Mesodermal cell (in vitro differentiated cells): ENCODE measurements around the gene FADS6.

Source experiments
- H3K27ac ChIP-seq: 2 replicates; pipeline ENCODE4 v1.7.0; 2013; ENCODE audit warnings: mild to moderate bottlenecking, low read depth, low read length, moderate library complexity; ENCODE audit not compliant: severe bottlenecking
- H3K36me3 ChIP-seq: 2 replicates; pipeline ENCODE4 v1.7.1; 2013; ENCODE audit warnings: mild to moderate bottlenecking, low read length, moderate library complexity; ENCODE audit not compliant: control insufficient read depth, insufficient read depth
- H3K4me1 ChIP-seq: one replicate; pipeline ENCODE4 v1.7.1; 2013; ENCODE audit warnings: mild to moderate bottlenecking, low read length; ENCODE audit not compliant: insufficient read depth, control insufficient read depth, poor library complexity, severe bottlenecking
- H3K4me3 ChIP-seq: 2 replicates; pipeline ENCODE4 v1.7.0; 2013; ENCODE audit warnings: low read length, control low read depth, mild to moderate bottlenecking; ENCODE audit not compliant: insufficient read depth, poor library complexity, severe bottlenecking; ENCODE audit errors: extremely low read depth
- H3K9me3 ChIP-seq: 2 replicates; pipeline ENCODE4 v1.7.1; 2013; ENCODE audit warnings: mild to moderate bottlenecking, low read length, moderate library complexity; ENCODE audit not compliant: control insufficient read depth
- WGBS, 2 experiments: methylation state at CpG; one replicate each; pipeline ENCODE4 v1.1.5; 2013; ENCODE audit warnings: missing lambda C conversion rate in 2 of 2; ENCODE audit not compliant: insufficient coverage in 2 of 2; 5-methylcytosine and 5-hydroxymethylcytosine counted together

Gene FADS6

DNA sequence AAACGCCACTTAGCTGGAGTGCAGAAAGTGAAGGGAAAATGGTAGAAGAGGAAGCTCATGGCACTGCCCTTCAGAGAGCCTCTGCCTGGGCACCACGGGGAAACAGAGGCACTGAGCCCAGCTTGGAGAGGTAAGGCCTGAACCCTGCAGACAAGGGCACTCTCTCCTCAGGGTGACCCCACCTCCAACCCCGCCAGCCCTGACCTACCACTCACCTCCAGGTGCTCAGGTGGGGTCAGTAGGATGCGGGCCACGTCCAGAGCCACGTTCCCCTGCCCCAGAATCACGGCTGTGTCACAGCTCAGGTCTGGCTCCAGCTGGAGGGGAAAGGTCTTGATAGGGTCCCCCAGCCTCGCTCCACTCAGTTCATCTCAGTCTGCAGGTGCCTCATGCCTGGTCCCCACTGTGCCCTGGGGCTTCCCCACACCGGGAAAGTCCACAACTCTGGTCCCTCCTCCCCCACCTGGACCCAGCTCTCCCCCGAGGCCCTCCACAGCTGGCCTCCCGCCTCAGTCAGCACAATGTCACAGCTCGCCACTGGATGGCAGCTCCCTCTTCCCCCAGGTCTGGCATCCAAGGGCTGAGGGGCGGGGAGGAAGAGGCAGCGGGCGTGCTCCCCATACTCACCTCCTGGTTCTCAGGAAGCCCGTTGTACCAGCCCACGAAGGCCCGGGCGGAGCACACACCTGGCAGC is 27.8 kb downstream of the FADS6 start:
- H3K36me3 ChIP-seq, result peaks cover 27% of the 10 kb centered on the region
- 88 to 89% methylated on average over 12 to 19 of the region's 19 CpGs for WGBS, 2 experiments
- H3K9me3 ChIP-seq, result no peaks in the 10 kb centered on the region
- no peak overlapping the region for H3K4me3 ChIP-seq
- H3K27ac ChIP-seq, result no peak overlapping the region
- peaks cover 9% of the 10 kb centered on the region for H3K4me1 ChIP-seq

DNA sequence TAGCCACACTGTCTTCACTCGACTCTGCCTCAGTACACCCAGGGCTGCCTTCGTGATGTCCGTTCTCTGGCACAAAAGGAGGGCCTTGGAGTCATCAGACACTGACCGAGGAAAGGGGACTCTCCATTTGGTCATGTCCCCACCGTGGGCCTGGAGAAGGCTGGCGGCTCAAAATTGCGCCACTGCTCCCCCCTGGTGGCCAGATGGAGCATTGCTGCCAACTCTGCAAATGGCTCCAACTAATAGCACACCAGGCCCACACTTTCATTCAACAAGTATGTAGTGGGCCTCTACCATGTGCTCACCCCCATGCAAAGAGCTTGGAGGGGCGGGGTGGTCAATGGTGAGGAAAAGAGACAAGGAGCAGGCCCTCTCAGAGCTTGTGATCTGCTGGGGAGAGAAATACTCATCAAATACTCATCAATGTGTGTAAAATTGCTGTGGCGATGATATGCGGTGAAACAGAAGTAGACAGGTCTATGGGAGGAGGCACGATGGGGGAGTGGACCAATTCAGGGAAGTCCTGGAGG is 28.5 kb downstream of the FADS6 start:
- 35 to 41% methylated on average over 10 of the region's 11 CpGs for WGBS, 2 experiments
- no peaks in the 10 kb centered on the region for H3K9me3 ChIP-seq
- no peak overlapping the region for H3K27ac ChIP-seq
- H3K36me3 ChIP-seq, result peaks cover 27% of the 10 kb centered on the region
- peaks cover 9% of the 10 kb centered on the region for H3K4me1 ChIP-seq
- no peak overlapping the region for H3K4me3 ChIP-seq

GRCh38 chr17:74864297-74864865 is 29.1 kb downstream of the FADS6 start:
- H3K4me3 ChIP-seq, result no peak overlapping the region
- no peaks in the 10 kb centered on the region for H3K9me3 ChIP-seq
- WGBS, 2 experiments, result 92 to 97% methylated on average over 8 to 13 of the region's 15 CpGs
- peaks cover 9% of the 10 kb centered on the region for H3K4me1 ChIP-seq
- no peak overlapping the region for H3K27ac ChIP-seq
- peaks cover 27% of the 10 kb centered on the region for H3K36me3 ChIP-seq

DNA sequence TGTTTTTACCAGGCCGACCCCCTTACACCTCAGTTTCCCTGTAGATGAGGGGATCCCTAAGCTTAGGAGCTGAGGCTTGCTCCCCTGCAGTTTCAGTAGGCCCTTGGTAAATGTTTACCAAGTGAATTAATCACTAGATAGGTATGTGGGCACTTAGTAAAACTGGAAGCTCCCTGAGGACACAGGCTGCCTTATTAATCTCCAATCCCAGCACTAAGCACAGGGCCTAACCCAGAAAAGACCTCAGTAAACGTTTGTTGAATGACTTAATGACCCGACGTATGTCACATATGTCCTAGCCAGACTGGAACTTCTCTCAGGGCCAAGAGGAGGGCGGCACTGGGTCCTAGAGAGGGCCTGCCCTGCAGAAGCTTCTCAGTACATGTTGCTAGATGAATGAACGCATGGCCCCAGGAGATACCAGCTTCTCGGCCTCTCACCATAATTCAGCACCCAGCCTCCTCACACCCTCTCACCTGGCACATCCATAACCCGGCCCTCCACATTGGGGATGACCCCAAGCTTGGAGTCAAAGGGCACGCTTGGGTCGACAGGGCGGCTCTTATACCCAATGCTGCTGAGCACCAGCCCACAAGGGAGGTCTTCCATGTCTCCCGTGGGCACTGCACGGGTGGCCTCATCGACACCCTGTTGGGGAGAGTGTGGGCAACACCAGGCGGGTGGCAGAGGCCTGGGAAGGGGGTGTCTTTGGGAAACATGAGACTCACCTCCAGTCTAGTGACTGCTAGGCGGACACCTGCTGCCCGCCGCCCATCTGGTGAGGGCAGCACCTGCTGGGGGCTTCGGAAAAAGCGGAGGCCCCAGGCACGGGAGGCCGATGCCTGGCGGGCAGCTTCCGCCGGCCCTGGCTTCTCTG is 29.8 kb downstream of the FADS6 start:
- no peak overlapping the region for H3K27ac ChIP-seq
- no peak overlapping the region for H3K4me3 ChIP-seq
- WGBS, 2 experiments, result 90 to 93% methylated on average over 23 to 25 of the region's 25 CpGs
- peaks cover 3% of the 10 kb centered on the region for H3K4me1 ChIP-seq
- no peaks in the 10 kb centered on the region for H3K9me3 ChIP-seq
- peaks cover 27% of the 10 kb centered on the region for H3K36me3 ChIP-seq

GRCh38 chr17:74862919-74863318 is 30.5 kb downstream of the FADS6 start:
- WGBS, 2 experiments, result 65 to 98% methylated on average over 4 to 5 of the region's 6 CpGs
- H3K4me3 ChIP-seq, result no peak overlapping the region
- no peaks in the 10 kb centered on the region for H3K4me1 ChIP-seq
- H3K27ac ChIP-seq, result no peak overlapping the region
- no peaks in the 10 kb centered on the region for H3K9me3 ChIP-seq
- H3K36me3 ChIP-seq, result peaks cover 27% of the 10 kb centered on the region

GRCh38 chr17:74862108-74862901 is 31.1 kb downstream of the FADS6 start:
- Histone ChIP-seq H3K4me1 (no peaks in the 10 kb centered on the region), H3K4me3 (no peak overlapping the region), H3K27ac (no peak overlapping the region), H3K9me3 (no peaks in the 10 kb centered on the region), H3K36me3 (peaks cover 27% of the 10 kb centered on the region)
- 25 to 50% methylated on average over 7 to 19 of the region's 25 CpGs for WGBS, 2 experiments

DNA sequence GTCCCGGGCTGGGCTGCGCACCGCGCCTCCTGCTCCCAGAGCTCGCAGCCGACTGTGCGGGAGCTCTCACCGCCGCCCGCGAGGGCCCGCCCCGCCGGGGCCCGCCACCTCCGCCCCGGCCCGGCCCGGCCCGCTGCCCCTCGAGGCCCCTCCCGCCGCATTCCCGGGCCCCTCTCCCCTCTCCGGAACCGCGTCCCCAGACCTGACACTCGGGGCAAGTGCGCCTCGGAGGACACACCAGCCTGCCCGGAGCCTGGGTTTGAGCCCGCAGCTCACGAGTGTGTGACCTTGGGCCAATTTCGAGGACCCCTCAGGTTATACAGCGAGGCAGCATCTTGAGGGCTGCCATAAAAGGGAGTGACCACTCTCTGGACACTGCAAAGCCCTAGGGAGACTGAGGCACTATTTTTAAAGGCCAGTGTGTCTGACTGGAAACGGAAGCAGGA is 31.7 kb downstream of the FADS6 start:
- H3K36me3 ChIP-seq, result peaks cover 26% of the 10 kb centered on the region
- 7 to 10% methylated on average over 26 to 36 of the region's 36 CpGs for WGBS, 2 experiments
- no peaks in the 10 kb centered on the region for H3K9me3 ChIP-seq
- H3K4me3 ChIP-seq, result no peak overlapping the region
- H3K27ac ChIP-seq, result no peak overlapping the region
- no peaks in the 10 kb centered on the region for H3K4me1 ChIP-seq

GRCh38 chr17:74860872-74861661 is 32.4 kb downstream of the FADS6 start:
- H3K27ac ChIP-seq, result no peak overlapping the region
- H3K4me3 ChIP-seq, result peak overlapping the region; percentile 2
- 2% methylated on average over 50 to 80 of the region's 96 CpGs for WGBS, 2 experiments
- H3K36me3 ChIP-seq, result peaks cover 22% of the 10 kb centered on the region
- H3K9me3 ChIP-seq, result no peaks in the 10 kb centered on the region
- no peaks in the 10 kb centered on the region for H3K4me1 ChIP-seq

DNA sequence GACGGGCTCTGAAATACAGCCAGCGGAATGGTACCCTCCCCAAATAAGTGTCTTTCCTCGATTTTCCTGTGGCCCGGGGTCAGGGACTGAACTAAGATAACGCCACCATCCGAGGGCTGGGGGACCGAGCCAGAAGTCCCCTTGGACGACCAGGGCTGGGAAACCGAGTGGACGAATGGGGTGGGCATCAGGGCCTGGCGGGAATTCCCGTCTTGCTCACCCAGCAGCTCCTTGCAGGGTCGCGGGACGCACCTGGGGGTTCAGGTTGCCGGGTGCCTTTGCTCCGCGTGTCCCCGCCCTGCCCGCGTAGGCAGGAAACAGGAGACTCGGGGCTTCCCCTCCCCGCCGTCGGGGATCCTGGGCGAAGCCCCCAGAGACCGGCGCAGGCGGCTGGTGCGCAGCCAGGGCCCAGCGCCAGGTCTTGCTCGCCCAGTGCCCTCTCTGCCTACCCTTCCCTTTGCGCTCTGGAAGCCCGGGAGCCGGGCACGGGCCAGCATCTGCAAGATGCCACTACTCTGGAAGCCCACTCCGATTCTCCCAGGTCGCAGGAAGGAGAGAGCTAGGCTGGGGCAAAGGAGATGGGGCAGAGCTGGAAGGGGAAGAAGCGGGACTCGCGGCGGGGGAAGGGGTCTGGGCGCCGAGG is 33.1 kb downstream of the FADS6 start:
- no peaks in the 10 kb centered on the region for H3K4me1 ChIP-seq
- peaks cover 15% of the 10 kb centered on the region for H3K36me3 ChIP-seq
- H3K4me3 ChIP-seq, result no peak overlapping the region
- H3K27ac ChIP-seq, result no peak overlapping the region
- no peaks in the 10 kb centered on the region for H3K9me3 ChIP-seq
- WGBS, 2 experiments, result 8 to 9% methylated on average over 27 to 35 of the region's 44 CpGs
